ENCODE results near the gene AUTS2.

- TF ChIP-seq POLR2A (IDR thresholded peaks at IDR 0.05): no peak
- no peak for TF ChIP-seq CTCF (IDR thresholded peaks at IDR 0.05)
- no peak for TF ChIP-seq POLR2AphosphoS5 (IDR thresholded peaks at IDR 0.05)
Observed at GRCh38 chr7:70600993-70601392, 1002.7 kb downstream of the AUTS2 start.

Measured in breast epithelium (tissue), 3 donors.